HCT116 (cell line): ENCODE measurements around the gene WDR70.

ENCODE experiments used
- CBX3 ChIP-seq: IDR thresholded peaks from 2 replicates; pipeline ENCODE4 v1.6.1; 2012; ENCODE audit warnings: low read depth
- EZH2 ChIP-seq: fragments of 200-600 bp; sonication (generic); IDR thresholded peaks from 2 replicates; pipeline ENCODE4 v1.6.1; 2017; ENCODE audit warnings: antibody characterized with exemption, mixed run types
- JUND ChIP-seq: IDR thresholded peaks from 2 replicates; pipeline ENCODE4 v1.6.1; 2012
- POLR2A ChIP-seq: IDR thresholded peaks from 2 replicates; pipeline ENCODE4 v1.7.0; 2011; ENCODE audit warnings: borderline replicate concordance; ENCODE audit not compliant: insufficient read depth, insufficient read length; ENCODE audit errors: extremely low read depth
- RAD21 ChIP-seq: IDR thresholded peaks from 2 replicates; pipeline ENCODE4 v1.6.1; 2012; ENCODE audit warnings: low read depth, mild to moderate bottlenecking
- SIN3A ChIP-seq: IDR thresholded peaks from 2 replicates; pipeline ENCODE4 v1.6.1; 2012; ENCODE audit warnings: low read depth
- TF ChIP-seq, protein P1 (sequence below), 3 experiments: fragments of 200-600 bp in 1 of 3; sonication (generic) in 1 of 3; IDR thresholded peaks in 2 of 3; conservative IDR thresholded peaks in 1 of 3; 2 replicates each; pipeline ENCODE4 v1.5.1; 2012 to 2017; ENCODE audit warnings: low read depth in 2 of 3, low read length in 2 of 3, antibody characterized with exemption in 1 of 3, borderline replicate concordance in 1 of 3, control low read depth in 1 of 3, mild to moderate bottlenecking in 1 of 3, mixed read lengths in 1 of 3, mixed run types in 1 of 3, moderate library complexity in 1 of 3; ENCODE audit not compliant: insufficient read depth in 1 of 3
- TF ChIP-seq, protein P2 (sequence below): IDR thresholded peaks from 2 replicates; pipeline ENCODE4 v1.6.1; 2011; ENCODE audit warnings: mild to moderate bottlenecking, low read length, moderate library complexity; ENCODE audit not compliant: insufficient replicate concordance; ENCODE audit errors: extremely low read depth

DNA sequence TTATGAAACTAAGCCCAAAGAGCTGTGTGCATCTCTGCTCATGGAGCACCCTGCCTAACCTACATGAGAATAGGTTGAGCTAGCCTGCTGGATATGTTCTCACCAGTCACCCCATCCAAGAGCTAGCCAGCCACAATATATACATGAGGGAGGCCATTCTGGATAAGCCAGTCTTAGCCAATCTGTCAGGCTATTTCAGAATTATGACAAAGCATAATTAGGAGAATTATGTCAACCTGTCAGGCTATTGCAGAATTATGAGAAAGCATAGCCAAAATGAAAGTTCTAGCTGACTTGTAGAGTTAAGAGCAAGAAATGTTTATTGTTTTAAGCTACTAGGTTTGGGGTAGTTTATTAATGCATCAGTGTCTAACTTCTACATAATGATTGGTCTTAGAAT, 189.8 kb downstream of the WDR70 start:
- TF ChIP-seq, protein P1, sequence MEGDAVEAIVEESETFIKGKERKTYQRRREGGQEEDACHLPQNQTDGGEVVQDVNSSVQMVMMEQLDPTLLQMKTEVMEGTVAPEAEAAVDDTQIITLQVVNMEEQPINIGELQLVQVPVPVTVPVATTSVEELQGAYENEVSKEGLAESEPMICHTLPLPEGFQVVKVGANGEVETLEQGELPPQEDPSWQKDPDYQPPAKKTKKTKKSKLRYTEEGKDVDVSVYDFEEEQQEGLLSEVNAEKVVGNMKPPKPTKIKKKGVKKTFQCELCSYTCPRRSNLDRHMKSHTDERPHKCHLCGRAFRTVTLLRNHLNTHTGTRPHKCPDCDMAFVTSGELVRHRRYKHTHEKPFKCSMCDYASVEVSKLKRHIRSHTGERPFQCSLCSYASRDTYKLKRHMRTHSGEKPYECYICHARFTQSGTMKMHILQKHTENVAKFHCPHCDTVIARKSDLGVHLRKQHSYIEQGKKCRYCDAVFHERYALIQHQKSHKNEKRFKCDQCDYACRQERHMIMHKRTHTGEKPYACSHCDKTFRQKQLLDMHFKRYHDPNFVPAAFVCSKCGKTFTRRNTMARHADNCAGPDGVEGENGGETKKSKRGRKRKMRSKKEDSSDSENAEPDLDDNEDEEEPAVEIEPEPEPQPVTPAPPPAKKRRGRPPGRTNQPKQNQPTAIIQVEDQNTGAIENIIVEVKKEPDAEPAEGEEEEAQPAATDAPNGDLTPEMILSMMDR (IDR thresholded peaks at IDR 0.05 in 2 of 3, conservative IDR thresholded peaks at IDR 0.05 in 1 of 3; ENCODE audit: borderline replicate concordance in 1 of 3, insufficient read depth in 1 of 3, low read depth in 2 of 3, low read length in 2 of 3) = no peak
- TF ChIP-seq, protein P2, sequence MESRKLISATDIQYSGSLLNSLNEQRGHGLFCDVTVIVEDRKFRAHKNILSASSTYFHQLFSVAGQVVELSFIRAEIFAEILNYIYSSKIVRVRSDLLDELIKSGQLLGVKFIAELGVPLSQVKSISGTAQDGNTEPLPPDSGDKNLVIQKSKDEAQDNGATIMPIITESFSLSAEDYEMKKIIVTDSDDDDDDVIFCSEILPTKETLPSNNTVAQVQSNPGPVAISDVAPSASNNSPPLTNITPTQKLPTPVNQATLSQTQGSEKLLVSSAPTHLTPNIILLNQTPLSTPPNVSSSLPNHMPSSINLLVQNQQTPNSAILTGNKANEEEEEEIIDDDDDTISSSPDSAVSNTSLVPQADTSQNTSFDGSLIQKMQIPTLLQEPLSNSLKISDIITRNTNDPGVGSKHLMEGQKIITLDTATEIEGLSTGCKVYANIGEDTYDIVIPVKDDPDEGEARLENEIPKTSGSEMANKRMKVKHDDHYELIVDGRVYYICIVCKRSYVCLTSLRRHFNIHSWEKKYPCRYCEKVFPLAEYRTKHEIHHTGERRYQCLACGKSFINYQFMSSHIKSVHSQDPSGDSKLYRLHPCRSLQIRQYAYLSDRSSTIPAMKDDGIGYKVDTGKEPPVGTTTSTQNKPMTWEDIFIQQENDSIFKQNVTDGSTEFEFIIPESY = no peak
- TF ChIP-seq CBX3 = no peak
- no peak for TF ChIP-seq EZH2
- TF ChIP-seq RAD21 = no peak
- no peak for TF ChIP-seq SIN3A
- no peak for TF ChIP-seq POLR2A
- no peak for TF ChIP-seq JUND
